ENCODE measurements around the gene PIMREG.
"Not testable (repeated sequence)": the region's sequence is repeated elsewhere in the genome, so short reads cannot be mapped to it uniquely, and the experiment has no call there.

Gene PIMREG

GRCh38 chr17:6479622-6480302 lies 35.5 kb downstream of the PIMREG start:
- peak in 2 of 3 experiments; percentile 64 to 87 for DNase-seq

GRCh38 chr17:6480303-6480675 lies 36.0 kb downstream of the PIMREG start:
- peak in 1 of 3 experiments; percentile 29 for DNase-seq

- no peak for DNase-seq
Measured at GRCh38 chr17:6482105-6482455, 37.8 kb downstream of the PIMREG start.

GRCh38 chr17:6482796-6483195 lies 38.5 kb downstream of the PIMREG start:
- DNase-seq: not testable (repeated sequence)

GRCh38 chr17:6483507-6483906 lies 39.3 kb downstream of the PIMREG start:
- no peak for DNase-seq

GRCh38 chr17:6485646-6486412 lies 41.6 kb downstream of the PIMREG start:
- DNase-seq: no peak

- peak in 1 of 3 experiments; percentile 5 for DNase-seq
Measured at GRCh38 chr17:6487251-6488007, 43.2 kb downstream of the PIMREG start.

GRCh38 chr17:6488008-6488539 lies 43.8 kb downstream of the PIMREG start:
- DNase-seq: no peak

GRCh38 chr17:6489016-6489550 lies 44.8 kb downstream of the PIMREG start:
- peak in 1 of 3 experiments; percentile 0 for DNase-seq

GRCh38 chr17:6491071-6491700 lies 46.9 kb downstream of the PIMREG start:
- no peak for DNase-seq

- DNase-seq: no peak
Measured at GRCh38 chr17:6492892-6493674, 48.8 kb downstream of the PIMREG start.

GRCh38 chr17:6494239-6494941 lies 50.1 kb downstream of the PIMREG start:
- no peak for DNase-seq

- no peak for DNase-seq
Measured at GRCh38 chr17:6495450-6496115, 51.3 kb downstream of the PIMREG start.

- peak in 2 of 3 experiments; percentile 0 to 9 for DNase-seq
Measured at GRCh38 chr17:6496116-6496481, 51.8 kb downstream of the PIMREG start.

- DNase-seq: peak in 2 of 3 experiments; percentile 8 to 47
Measured at GRCh38 chr17:6496640-6497441, 52.6 kb downstream of the PIMREG start.

GRCh38 chr17:6497496-6498221 lies 53.4 kb downstream of the PIMREG start:
- no peak for DNase-seq

- no peak for DNase-seq
Measured at GRCh38 chr17:6498356-6498755, 54.1 kb downstream of the PIMREG start.

- no peak for DNase-seq
Measured at GRCh38 chr17:6498901-6499540, 54.8 kb downstream of the PIMREG start.

Measured in NCI-H1417 (cell line).